Activated CD8-positive, alpha-beta T cell treated with anti-CD3 and anti-CD28 coated beads for 36 hours (primary cell): ENCODE measurements around the gene SCAF4. TPM values are rescaled to one million over a fixed set of nuclear protein-coding genes. Genes with fewer than 3 reads are reported as not detected.

Source experiments
- ATAC-seq: fragments of 200-7000 bp; cut with Tn5 transposase; one replicate; pipeline ENCODE4 v1.10.0; 2021; ENCODE audit warnings: mild to moderate bottlenecking, moderate library complexity
- CTCF ChIA-PET: fragments of 350-600 bp; sonication (Branson Sonifier 250); formaldehyde crosslinking; loops from one replicate; lab custom pipeline; 2021; ENCODE audit warnings: antibody characterized with exemption; lab: Charles Lee
- POLR2A ChIA-PET: fragments of 350-600 bp; sonication (Branson Sonifier 250); formaldehyde crosslinking; loops from one replicate; lab custom pipeline; 2021; ENCODE audit warnings: antibody characterized with exemption; lab: Charles Lee
- DNase-seq: peaks from one replicate; pipeline ENCODE4 v3.0.0-alpha.2; 2020
- H3K27ac Mint-ChIP-seq: one replicate; pipeline ENCODE4 v1.8.0; 2021; ENCODE audit warnings: mild to moderate bottlenecking, mixed read lengths
- H3K27me3 Mint-ChIP-seq: one replicate; pipeline ENCODE4 v1.8.0; 2021; ENCODE audit warnings: mixed read lengths
- H3K36me3 Mint-ChIP-seq: one replicate; pipeline ENCODE4 v1.8.0; 2021; ENCODE audit warnings: low read depth, mixed read lengths
- H3K4me1 Mint-ChIP-seq: one replicate; pipeline ENCODE4 v1.8.0; 2021; ENCODE audit warnings: low read depth, mixed read lengths
- H3K4me3 Mint-ChIP-seq: one replicate; pipeline ENCODE4 v1.8.0; 2021; ENCODE audit warnings: mild to moderate bottlenecking, moderate library complexity, mixed read lengths
- H3K9me3 Mint-ChIP-seq: one replicate; pipeline ENCODE4 v1.8.0; 2021; ENCODE audit warnings: mixed read lengths
- intact Hi-C: fragments of 100-400 bp; cut with micrococcal nuclease; formaldehyde crosslinking; loops from one replicate; pipeline ENCODE4 v1.10.0; 2022
- total RNA-seq, 2 experiments: library from RNA; stranded (reverse); gene quantifications; one replicate each; pipeline ENCODE4 v1.2.3, GENCODE V29; 2021
- TF ChIP-seq, protein P1 (sequence below): fragments of 200-600 bp; IDR thresholded peaks from one replicate; pipeline ENCODE4 v1.8.0; 2022; ENCODE audit warnings: antibody characterized with exemption, mild to moderate bottlenecking

SCAF4 gene
- total RNA-seq, 2 experiments from 2014 or later = 48.6 to 49.3 TPM

DNA sequence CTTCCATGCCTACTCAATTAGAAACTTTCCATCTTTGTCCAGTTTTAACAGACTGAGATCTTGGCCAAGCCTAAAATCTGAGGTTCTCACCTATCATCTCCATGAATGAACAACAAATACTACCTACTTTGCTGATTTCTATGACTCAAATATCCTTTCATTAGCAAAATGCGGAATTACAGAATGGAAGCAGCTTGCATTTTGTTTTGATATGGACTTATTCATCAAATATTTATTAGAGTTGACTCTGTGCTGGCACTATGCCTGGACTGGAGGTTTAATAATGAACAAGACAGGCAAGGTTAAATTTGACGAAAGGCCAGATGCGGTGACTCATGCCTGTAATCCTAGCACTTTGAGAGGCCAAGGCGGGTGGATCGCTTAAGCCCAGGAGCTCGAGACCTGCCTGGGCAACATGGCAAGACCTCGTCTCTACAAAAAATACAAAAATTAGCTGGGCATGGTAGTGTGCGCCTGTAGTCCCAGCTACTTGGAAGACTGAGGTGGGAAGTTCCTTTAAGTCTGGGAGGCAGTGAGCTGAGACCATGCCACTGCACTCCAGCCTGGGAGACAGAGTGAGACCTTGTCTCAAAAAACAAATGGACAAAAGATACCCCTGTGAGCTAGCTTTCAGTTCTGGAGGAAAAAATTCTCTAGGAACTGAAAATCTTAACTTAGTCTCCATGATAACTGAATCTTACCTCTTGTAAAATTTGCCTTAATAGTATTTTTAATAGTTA is 101.8 kb downstream of the SCAF4 start:
- Mint-ChIP-seq H3K36me3 (no peaks in the 10 kb centered on the region), H3K9me3 (peaks cover 2% of the 10 kb centered on the region), H3K4me1 (no peaks in the 10 kb centered on the region), H3K4me3 (no peak overlapping the region), H3K27me3 (no peaks in the 10 kb centered on the region), H3K27ac (no peak overlapping the region)
- DNase-seq = no peak
- TF ChIP-seq, protein P1, sequence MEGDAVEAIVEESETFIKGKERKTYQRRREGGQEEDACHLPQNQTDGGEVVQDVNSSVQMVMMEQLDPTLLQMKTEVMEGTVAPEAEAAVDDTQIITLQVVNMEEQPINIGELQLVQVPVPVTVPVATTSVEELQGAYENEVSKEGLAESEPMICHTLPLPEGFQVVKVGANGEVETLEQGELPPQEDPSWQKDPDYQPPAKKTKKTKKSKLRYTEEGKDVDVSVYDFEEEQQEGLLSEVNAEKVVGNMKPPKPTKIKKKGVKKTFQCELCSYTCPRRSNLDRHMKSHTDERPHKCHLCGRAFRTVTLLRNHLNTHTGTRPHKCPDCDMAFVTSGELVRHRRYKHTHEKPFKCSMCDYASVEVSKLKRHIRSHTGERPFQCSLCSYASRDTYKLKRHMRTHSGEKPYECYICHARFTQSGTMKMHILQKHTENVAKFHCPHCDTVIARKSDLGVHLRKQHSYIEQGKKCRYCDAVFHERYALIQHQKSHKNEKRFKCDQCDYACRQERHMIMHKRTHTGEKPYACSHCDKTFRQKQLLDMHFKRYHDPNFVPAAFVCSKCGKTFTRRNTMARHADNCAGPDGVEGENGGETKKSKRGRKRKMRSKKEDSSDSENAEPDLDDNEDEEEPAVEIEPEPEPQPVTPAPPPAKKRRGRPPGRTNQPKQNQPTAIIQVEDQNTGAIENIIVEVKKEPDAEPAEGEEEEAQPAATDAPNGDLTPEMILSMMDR = no peak
- intact Hi-C loops = no loop called here
- ChIA-PET POLR2A (no interaction called here), CTCF (no interaction called here)
- ATAC-seq = no peak

- Mint-ChIP-seq H3K27ac (no peak overlapping the region), H3K27me3 (no peaks in the 10 kb centered on the region), H3K9me3 (no peaks in the 10 kb centered on the region), H3K4me1 (peaks cover 7% of the 10 kb centered on the region), H3K36me3 (no peaks in the 10 kb centered on the region), H3K4me3 (no peak overlapping the region)
- intact Hi-C loops = no loop called here
- ATAC-seq (no peak), DNase-seq (no peak)
- POLR2A ChIA-PET = no interaction called here
- CTCF ChIA-PET = no interaction called here
- TF ChIP-seq, protein P1 = no peak
Measured at GRCh38 chr21:31624961-31625491, 106.9 kb downstream of the SCAF4 start.

DNA sequence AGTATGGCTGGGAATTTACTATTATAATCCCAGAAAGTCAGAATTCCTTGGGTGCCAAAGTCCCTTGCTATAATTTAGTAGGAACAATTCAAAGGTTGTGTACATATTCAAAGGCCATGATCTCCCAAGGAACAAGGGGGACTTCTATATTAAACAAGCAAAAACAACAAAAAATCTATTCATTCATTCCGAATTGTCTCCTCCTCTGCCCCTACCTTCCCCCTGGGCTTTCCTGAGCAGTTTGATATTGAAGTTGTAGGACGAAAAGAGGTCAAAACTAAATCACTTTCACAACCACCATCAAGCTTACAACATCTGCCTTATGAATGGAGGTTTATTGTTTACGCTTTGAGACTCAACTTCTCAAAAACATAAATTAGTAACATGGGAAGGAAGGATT is 107.7 kb downstream of the SCAF4 start:
- H3K4me3 Mint-ChIP-seq = no peak overlapping the region
- H3K4me1 Mint-ChIP-seq = peaks cover 7% of the 10 kb centered on the region
- H3K27me3 Mint-ChIP-seq = no peaks in the 10 kb centered on the region
- ChIA-PET CTCF (interaction anchor here (0.9 to 1.4 kb wide), 3 partner anchors 10 to 32 kb away, joined by 3 read pairs; no protein-coding TSS in a partner anchor), POLR2A (no interaction called here)
- H3K9me3 Mint-ChIP-seq = peaks cover under 1% of the 10 kb centered on the region
- intact Hi-C loops = no loop called here
- ATAC-seq (no peak), DNase-seq (no peak)
- H3K36me3 Mint-ChIP-seq = no peaks in the 10 kb centered on the region
- TF ChIP-seq, protein P1 = no peak
- no peak overlapping the region for H3K27ac Mint-ChIP-seq

GRCh38 chr21:31623664-31624063 is 108.3 kb downstream of the SCAF4 start:
- Mint-ChIP-seq H3K9me3 (peaks cover 4% of the 10 kb centered on the region), H3K4me3 (no peak overlapping the region), H3K27ac (no peak overlapping the region), H3K4me1 (peaks cover 7% of the 10 kb centered on the region), H3K27me3 (no peaks in the 10 kb centered on the region), H3K36me3 (no peaks in the 10 kb centered on the region)
- TF ChIP-seq, protein P1 = peak; percentile 34
- POLR2A ChIA-PET = no interaction called here
- intact Hi-C loops = no loop called here
- ATAC-seq (no peak), DNase-seq (peak; percentile 12)
- CTCF ChIA-PET = interaction anchor here (0.7 to 1.4 kb wide), 4 partner anchors 11 to 32 kb away, joined by 3 read pairs; no protein-coding TSS in a partner anchor

GRCh38 chr21:31622397-31622796 is 109.5 kb downstream of the SCAF4 start:
- DNase-seq (no peak), ATAC-seq (no peak)
- POLR2A ChIA-PET = interaction anchor here (0.8 kb wide), 1 partner anchor 288 kb away, joined by 3 read pairs; no protein-coding TSS in a partner anchor
- H3K36me3 Mint-ChIP-seq = no peaks in the 10 kb centered on the region
- no peaks in the 10 kb centered on the region for H3K27me3 Mint-ChIP-seq
- TF ChIP-seq, protein P1 = no peak
- H3K4me1 Mint-ChIP-seq = peaks cover 7% of the 10 kb centered on the region
- no peak overlapping the region for H3K4me3 Mint-ChIP-seq
- H3K27ac Mint-ChIP-seq = no peak overlapping the region
- peaks cover 4% of the 10 kb centered on the region for H3K9me3 Mint-ChIP-seq
- intact Hi-C loops = no loop called here
- CTCF ChIA-PET = no interaction called here
